Fibroblast of the aortic adventitia (primary cell): ENCODE results near the gene PPP4R2. TPM values are rescaled to one million over a fixed set of nuclear protein-coding genes. Genes with fewer than 3 reads are reported as not detected.

Source experiments
- DNase-seq: peaks from one replicate; pipeline ENCODE4 v3.0.0-alpha.2; 2010; ENCODE audit warnings: low read depth
- H3K4me3 ChIP-seq: 2 replicates; pipeline ENCODE4 v1.5.1; 2011; ENCODE audit warnings: low read depth, mild to moderate bottlenecking, control low read depth, low read length, moderate library complexity
- CTCF ChIP-seq: IDR thresholded peaks from 2 replicates; pipeline ENCODE4 v1.5.1; 2011; ENCODE audit warnings: mild to moderate bottlenecking, low read length, control low read depth, inconsistent platforms; ENCODE audit not compliant: insufficient read depth
- small RNA-seq: library from RNA; depleted of rRNA; stranded (forward); fragments of <200 nt; gene quantifications from one replicate; pipeline ENCODE3, GENCODE V24; 2012
- total RNA-seq: library from RNA; depleted of rRNA; stranded (reverse); fragments of >200 nt; gene quantifications from 2 replicates; pipeline ENCODE4 v1.2.3, GENCODE V29; 2012; ENCODE audit warnings: low replicate concordance

Gene PPP4R2
- total RNA-seq, 1 donor = 54.7 TPM

- no peak overlapping the region for H3K4me3 ChIP-seq
- no peak for TF ChIP-seq CTCF
- no peak for DNase-seq
Measured at GRCh38 chr3:73114711-73115110, 118.1 kb downstream of the PPP4R2 start.

GRCh38 chr3:73115806-73116205, 119.2 kb downstream of the PPP4R2 start:
- H3K4me3 ChIP-seq = no peak overlapping the region
- TF ChIP-seq CTCF = no peak
- DNase-seq = no peak

Small RNA genes lying within 50 kb of the gene (small RNA-seq; reads per million reads assigned to genes)
- gene RNU2-64P (2.4 reads per million, percentile 75 among the genes with 10 or more reads in this experiment), gene RNU6-557P (not detected), gene RNU7-19P (not detected)

Other genes with a start within 250 kb of the PPP4R2 start
- 21.5 and 39.2 TPM in 2 replicates for gene SHQ1, start 148.4 kb upstream of the PPP4R2 start, total RNA-seq
- 47.8 and 59.7 TPM in 2 replicates for gene GXYLT2, start 108.8 kb upstream of the PPP4R2 start, total RNA-seq
- gene EBLN2, start 64.8 kb downstream of the PPP4R2 start, total RNA-seq = 5.6 and 5.8 TPM in 2 replicates